Stimulated activated CD4-positive, alpha-beta T cell treated with anti-CD3 and anti-CD28 coated beads, Interleukin-1b, Interleukin-23, amount 100 ng/mL, for 48 hours (primary cell): ENCODE measurements around the gene MYCBPAP.

Source experiments
- DNase-seq: peaks from one replicate; pipeline ENCODE4 v3.0.0-alpha.2; 2020

MYCBPAP gene

DNA sequence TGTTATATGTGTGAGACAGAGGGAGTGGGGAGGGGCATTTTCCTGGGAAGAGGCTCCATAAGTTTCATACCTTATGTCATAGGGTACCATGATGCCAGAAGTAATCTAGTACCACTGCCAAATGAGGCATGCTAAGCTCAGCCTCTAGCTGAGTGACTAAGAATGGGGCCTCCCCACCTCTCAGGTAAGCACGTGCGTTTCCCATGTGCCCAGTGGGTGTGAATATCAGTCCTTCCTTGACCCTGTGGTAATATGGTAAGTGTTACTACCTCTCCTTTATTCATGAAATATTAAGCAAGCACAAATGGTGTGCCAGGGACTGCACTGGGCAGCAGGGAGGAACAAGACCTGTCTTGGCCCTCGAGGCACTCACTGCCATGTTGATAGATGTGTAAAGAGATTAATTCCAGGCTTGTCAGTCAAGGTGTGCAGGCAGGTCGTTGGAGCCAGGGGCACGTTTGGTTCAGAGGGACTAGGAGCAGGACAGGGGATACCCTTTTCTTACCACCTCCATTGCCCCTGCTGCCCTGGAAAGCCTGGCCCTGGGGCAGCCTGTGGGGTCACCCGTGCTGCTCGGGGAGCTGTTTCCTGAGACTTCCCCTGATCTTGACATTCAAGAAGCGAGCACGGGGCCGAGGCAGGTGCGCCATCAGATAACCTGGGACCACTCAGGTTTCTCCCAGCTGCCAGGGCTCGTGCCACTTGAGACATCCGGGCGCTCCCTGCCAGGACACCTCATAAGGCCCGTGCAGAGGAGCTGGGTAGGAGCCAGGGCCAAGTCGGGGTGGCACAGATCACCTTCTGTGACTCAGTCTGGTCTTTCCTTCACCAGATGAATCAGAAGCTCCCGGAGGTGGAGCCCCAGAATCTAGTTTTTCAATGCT lies 20.8 kb upstream of the MYCBPAP start:
- DNase-seq, result peak; percentile 33

DNA sequence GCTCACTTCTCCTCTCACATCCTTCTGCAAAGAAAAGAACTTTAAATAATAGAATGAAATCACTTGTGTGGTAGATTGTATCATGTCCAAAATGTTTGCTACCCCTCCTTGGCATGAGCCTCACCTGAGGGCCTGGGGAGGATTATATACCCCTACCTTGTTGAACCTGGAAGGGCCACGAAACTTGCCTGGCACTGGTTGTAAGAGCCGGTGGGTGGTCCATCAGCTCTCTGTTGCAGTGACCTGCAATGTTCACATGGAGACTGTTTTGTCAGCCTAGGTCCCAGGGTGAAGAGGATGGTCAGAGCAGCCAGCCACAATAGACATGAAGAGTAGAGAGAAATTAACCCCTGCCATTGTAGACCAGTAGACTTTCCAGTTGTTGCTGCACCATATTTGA lies 19.4 kb upstream of the MYCBPAP start:
- no peak for DNase-seq

DNA sequence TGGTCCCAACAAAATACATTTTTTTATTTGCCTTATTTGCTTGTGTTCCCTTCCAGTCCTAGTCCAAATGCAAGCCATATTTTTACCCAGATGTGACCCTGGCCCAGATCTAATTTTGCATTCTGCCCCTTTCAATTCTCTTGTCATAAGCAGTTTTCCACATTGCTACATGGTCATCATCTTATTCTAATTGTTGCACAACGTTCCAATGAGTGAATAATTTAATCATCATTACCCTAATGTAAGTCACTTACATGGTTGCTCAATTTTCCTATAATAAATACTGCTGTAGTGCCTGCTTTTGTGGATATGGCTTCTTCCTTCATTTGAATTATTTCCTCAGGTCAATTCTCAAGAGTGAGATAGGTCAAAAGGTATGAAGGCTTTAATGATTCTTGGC lies 16.7 kb upstream of the MYCBPAP start:
- DNase-seq, result no peak

DNA sequence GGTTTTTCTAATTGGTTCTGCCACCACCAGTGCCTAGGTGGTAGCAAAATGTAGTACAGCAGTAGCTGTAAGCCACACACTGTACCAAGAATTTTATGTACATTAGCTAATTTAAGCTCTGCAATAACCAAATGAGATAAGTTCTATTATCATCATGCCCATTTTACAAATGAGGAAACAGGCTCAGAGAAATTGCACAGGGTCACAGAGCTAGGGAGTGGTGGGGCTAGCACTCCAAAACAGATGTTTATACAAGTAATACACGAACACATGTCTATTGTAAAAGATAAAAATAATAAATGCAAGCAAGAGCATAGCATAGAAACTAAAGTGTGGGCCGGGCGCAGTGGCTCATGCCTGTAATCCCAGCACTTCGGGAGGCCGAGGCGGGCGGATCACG lies 16.0 kb upstream of the MYCBPAP start:
- DNase-seq, result no peak

DNA sequence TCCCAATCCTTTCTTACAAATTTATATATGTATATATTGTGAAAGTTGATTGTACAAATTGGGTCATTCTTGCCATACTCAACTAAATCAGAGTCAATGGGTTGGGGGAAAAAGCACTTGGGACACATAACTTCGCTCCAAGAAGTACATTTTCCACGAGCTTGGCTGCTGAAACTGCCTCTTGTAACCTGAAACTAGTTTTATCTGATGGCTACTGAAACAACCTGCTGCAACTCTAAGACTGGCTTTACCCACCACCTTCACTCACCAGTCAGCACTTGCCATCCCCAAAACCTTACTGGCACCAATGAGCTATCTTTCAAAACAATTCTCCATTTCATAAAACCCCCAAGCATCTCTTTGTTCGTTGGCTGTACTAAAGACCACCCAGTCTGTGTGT lies 14.5 kb upstream of the MYCBPAP start:
- DNase-seq, result no peak

DNA sequence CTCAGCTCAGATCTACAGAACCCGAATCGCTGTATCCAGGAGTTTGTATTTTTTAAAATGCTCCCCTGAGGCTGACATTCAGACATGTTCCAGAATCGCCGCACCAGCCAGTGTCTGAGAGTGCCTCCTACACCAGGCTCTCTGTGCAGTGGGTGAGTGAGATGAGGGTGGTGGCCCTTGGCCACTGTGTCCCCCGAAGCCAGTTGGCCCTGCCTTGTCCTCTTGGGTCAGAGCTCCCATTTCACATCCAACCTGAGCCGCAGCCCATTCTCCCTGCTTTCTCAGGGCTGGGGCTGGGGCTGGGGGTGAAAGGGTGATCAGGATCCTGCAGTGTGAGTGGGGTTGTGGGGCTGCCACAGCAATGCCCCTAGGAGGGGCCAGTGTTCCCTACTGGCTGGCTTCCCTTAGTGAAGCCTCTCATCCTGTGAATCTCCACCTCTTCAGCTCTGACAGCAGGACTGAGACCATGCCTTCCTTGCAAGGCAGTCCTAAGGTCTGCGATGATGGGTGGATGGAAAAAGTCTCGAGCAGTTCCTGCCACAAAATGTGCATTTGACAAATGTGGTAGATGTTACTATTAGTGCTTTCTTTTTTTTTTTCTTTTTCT lies 12.9 kb upstream of the MYCBPAP start:
- DNase-seq, result no peak

DNA sequence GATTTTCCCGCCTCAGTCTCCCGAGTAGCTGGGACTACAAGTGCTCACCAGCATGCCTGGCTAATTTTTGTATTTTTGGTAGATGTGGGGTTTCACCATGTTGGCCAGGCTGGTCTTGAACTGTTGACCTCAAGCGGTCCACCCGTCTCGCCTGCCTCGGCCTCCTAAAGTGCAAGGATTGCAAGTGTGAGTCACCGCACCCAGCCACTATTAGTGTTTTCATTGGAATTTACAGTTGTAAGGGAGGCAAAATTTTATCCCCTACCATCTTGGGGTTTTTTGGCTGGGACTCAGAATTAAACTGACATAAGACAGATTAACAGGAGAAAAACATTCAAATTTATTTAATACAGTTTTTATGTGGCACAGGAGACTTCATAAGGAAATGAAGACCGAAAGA lies 12.3 kb upstream of the MYCBPAP start:
- DNase-seq, result no peak

DNA sequence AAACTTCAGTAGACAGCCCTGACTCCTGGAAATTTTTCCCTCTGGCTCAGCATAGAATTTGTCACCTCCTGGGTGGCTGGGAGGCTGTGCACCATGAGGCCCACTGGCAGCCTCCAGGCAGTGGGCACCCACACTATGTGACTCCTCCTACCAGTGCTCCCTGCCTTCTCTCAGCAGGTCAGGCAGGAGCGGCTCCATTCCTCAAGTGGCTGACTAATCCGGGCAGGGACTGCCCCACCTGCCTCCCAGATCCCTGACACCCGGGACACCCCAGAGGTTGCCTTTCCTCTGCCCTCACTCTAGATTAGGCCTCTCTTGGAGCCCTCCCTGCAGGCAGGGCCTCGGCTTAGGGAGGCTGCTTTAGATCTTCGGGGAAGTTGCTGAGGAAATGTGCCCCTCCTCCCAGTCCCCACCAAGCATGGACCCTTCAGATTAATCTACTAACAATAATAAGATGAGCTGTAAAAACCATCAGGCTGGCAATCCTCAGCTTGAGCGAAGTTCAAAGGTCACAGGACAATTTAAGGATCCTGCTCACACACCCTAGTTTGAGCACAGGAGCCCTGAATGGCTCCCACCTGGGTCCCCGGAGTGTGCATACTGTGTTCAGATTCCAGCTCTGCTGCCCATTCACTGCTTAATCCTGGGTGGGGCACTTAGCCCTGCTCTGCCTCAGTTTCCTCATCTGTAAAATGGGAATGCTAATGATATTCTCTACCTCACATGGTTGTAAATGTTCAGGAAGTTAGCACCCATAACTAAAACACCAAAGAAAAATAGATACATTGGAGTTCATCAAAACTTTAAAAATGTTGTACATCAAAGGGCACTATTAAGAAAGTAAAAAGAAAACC lies 10.0 kb upstream of the MYCBPAP start:
- no peak for DNase-seq

DNA sequence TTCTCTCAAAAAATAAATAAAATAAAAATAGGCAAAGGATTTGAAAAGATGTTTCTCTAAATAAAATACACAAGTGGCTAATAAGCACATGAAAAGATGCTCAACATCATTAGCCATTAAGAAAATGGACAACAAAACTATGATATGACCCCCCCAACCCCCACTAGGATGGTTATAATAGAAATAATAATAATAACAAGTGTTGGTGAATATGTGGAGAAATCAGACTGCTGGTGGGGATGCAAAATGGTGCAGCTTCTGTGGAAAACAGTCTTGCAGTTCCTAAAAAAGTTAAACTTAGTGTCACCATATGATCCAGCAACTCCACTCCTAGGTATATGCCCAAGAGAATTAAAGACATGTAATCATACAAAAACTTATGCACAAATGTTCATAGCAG lies 9.0 kb upstream of the MYCBPAP start:
- no peak for DNase-seq

DNA sequence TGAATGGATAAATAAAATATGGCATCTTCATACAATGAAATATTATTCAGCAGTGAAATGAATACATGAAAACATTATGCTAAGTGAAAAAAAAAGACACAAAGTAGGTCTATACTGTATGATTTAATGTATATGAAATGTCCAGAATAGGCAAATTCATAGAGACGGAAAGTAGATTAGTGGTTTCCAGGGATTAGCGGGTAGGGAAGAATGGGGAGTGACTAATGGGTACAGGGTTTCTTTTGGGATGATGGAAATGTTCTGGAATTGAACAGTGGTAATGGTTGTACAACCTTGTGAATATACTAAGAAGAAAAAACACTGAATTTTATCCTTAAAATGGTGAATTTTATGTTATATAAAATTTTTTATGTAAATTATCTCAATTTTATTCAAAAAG lies 8.5 kb upstream of the MYCBPAP start:
- DNase-seq, result no peak

DNA sequence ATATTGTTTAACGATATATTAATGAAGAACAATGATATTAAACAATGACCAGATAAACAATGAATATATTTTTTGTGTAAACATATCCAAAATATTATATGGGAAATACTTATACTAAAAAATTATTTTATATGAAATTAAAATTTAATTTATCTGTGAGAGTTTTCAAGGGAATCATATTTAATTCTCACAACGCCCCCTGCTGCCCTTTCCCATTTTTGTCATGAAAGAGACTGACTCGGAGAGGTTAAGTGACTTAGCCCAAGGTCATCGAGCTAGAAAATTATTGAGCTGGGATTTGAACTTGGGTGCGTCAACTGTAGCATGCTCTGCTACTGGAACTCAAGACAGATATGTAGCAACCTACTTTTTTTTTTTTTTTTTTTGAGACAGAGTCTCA lies 7.2 kb upstream of the MYCBPAP start:
- DNase-seq, result no peak

DNA sequence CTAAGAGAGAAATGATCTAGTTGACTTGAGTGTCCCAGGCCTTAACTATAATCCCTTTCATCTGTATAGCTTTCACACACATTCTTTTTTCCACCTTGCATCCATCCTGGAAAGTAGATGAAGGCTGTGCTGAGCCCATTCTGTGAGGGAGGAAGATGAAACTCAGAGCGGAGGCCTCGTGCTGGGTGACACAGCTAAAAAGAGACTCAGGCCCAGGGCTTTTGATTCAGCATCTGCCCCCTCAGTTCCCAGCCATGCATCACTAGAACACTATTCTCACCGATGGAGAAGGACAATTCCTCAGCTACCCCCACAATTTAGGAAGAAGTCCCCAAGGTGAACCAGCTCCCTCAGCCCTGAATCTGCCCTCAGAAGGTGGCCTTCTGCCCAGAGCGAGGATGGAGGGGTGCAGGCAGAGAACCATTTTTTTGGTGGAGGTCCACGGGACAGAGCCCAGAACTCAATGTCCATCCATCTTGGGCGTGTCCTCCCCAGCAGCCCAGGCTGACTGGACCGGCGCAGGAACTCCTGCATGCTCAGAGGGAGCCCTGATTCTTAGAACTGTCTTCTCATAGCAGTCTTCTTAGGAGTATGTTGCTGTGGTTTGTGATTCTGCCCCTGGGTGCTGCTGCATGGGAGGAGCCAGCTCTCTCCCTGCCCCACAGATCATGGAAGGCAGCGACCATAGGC lies 5.8 kb upstream of the MYCBPAP start:
- no peak for DNase-seq

DNA sequence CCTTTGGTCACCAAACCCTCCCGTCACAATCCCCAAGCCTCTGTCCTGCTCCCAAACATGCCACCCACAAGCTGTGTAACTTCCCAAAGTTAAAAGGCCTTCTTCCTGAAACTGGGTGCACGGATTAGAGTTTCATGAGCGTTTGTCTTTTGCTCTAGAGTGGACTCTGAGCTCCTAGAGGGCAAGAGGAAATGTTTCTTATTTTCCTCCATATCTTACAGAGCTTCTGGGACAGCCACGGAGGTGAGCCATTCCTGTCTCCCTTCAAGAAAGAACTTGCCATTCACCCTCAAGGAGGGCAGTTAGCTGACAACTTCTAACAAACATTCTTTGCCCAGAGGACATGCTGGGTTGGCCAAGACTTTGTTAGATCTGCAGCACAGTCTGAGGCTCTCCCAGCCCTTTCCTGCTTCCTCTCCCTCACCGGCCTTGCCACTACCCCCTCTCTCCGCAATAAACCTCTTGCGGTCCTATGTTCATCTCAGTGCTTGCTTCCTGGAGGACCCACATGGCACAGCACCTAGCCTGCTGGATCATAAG lies 2.6 kb upstream of the MYCBPAP start:
- DNase-seq, result no peak

DNA sequence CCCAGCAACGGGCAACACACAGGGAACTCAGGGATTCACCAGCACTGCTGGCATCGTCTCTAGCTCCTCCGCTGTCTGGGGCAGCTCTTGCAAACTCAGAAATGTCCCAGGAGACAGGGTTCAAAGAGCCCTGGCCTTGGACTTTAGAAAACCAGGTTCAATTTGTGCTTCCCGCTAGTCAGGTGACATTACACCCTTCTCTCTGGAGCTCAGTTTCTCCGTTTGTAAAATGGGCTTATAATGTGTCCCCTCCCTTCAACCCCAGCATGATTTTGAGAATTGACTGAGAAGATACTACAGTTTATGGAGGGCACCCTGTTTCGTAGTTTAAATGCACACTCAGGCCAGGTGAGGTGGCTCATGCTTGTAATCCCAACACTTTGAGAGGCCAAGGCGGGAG lies 1.9 kb upstream of the MYCBPAP start:
- DNase-seq, result no peak

DNA sequence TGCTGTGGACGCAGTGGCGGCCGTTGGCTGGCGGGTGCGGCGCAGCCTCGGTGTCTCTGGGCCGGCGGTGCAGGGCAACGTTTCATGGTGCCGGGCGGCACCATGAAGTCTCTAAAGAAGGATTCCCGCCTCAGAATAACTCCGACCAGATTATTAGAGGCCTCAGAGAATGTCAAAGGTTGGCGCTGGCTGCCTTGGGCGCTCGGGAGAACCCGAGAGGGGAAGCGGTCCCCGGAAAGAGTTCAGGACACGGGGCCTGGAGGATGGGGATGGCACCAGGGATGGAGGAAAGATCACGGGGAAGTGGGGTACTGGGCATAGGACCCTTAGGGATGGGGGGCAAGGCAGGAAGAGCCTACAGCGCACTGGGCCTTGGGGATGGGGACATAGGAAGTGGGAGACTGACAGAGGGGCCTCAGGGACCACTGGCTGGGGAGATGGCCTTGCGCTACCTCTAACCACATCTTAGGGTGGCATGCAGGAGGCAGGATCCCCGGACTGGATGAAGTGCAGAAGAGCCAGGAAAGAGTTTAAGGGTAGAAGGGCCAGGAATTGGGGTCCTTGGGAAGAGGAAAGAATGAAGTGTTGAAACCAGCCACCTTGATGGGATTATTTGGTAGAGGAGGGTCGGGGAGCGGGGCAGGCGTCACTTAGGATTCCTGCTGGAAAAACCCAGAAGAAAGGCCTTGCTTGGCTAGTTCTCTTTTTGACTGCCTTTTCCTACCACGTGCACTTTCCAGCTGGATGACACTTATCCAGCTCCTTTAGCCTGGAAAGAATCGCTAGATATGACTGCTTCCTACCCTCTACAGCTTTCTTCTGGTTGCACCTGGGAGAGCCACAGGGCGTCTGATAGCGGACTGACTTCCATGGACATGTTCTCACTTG lies 578 bp downstream of the MYCBPAP start:
- DNase-seq, result no peak

DNA sequence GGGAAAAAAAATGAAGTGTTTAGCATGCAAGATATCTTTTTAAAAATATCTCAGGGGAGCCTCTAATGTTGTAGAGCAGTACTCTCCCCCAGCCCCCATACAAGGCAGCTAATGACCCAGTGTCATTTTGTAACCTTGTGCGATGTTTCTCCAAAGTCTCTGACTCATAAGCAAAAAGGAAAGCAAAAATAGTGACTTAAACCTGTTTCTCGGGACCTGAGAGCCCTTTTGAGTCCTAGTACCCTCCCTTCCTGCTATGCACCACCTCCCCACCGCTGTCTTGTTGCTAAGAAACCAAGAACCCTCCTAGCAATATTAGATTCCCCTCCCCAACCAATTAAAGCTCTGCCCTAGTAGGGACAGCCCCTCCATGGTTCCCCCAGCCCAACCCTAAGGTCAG lies 2.8 kb downstream of the MYCBPAP start:
- DNase-seq, result peak; percentile 68

DNA sequence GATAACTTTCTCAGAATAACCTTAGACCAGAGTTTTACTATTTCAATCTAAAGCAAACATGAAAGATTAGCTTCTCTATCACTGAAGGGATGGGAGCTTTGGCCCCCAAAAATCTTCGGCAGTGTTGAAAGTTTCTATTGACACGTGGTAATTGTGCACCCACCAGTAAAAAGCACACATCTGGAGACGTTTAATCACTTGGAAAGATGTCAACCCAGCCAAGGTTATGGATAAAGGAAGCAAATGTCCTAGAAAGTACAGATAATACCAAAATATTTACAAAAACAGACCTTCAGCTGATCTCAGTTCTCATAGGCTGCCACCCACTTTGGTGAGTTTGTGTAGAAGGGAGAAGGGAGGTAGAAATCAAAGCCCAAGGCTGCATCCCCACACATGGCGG lies 5.3 kb downstream of the MYCBPAP start:
- DNase-seq, result no peak

DNA sequence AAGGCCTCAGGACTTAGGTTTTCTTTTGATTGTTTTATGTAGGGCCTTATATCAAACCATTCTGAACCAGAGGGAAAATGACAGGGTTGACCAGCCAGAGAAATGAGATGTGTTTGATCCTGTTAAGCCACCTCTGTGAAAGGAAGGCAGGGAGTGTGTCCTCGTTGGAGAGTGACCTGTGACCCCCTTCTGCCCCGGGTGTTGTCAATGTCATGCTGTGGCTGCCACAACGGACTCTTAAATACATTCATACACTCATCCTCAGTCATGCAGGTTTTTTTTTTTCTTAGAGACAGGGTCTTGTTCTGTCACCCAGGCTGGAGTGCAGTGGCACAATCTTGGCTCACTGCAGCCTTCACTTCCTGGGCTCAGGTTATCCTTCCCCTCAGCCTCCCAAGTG lies 6.1 kb downstream of the MYCBPAP start:
- DNase-seq, result no peak

DNA sequence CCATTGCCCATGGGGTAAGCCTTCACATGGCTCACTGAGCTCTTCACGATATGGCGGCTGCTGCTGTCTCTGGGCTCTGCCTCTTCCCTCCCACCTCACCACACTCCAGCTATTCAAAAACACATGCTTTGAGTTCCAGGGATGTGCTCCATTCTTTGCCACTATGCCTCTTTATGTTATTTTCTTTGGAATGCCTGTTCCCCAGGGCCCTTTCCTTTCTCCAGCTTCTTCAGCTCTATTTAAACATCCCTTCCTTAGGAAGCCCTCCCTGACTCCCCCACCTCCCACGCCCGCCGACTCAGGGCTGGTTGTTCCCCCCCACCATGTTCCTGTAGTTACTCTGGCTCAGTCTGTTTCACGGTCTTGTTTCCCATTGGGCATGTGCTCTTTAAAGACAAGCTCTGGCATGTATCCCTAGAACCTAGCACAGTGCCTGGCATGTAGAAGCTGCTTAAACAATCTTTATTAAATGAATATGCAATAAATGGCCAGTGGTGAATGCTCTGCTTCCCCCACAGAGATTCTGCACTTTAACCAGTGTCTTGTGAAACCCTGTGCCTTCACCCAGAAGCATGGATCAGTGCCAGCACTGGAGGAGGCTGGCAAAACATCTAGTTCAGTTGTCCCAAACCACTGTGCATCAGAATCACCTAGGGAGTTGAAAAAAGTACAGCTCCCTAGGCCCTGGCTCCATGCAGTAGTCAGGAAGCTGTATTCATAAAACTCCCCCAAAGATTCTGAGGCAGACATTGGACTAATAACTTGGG lies 6.9 kb downstream of the MYCBPAP start:
- no peak for DNase-seq

DNA sequence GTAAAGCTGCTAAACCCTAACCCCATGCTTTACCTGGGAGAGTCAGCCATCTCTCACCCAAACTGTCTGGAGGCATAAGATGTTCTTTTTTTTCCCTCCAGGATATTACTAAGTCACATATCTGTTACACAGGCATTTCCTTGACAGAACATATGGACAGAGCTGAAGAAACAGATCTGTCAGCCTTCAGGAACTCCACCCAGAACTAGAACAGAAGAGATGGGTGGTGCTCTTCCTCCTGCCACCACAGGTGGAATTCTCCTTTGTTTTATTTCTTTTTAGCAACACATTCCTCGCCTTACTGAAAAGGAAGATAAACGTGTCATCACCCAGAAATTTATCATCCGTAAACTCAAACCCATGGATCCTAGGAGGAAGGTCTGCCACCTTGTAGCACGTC lies 8.8 kb downstream of the MYCBPAP start:
- no peak for DNase-seq
